GM12878 (cell line): ENCODE measurements around the gene MSI2.

Source experiments
- BCL11A ChIP-seq: IDR thresholded peaks from 2 replicates; pipeline ENCODE4 v1.6.1; 2011; ENCODE audit warnings: low read depth, low read length
- BHLHE40 ChIP-seq, 2 experiments: fragments of 450-650 bp in 1 of 2; IDR thresholded peaks; 2 replicates each; pipeline ENCODE4 v1.6.1; 2011 to 2017; ENCODE audit warnings: low read depth in 2 of 2, borderline replicate concordance in 1 of 2, improper control_type of control experiment in 1 of 2, low read length in 1 of 2, mild to moderate bottlenecking in 1 of 2
- GABPA ChIP-seq: IDR thresholded peaks from 2 replicates; pipeline ENCODE4 v1.6.1; 2014; ENCODE audit warnings: antibody characterized with exemption, low read depth, mild to moderate bottlenecking, inconsistent platforms
- HCFC1 ChIP-seq: fragments of 150-350 bp; IDR thresholded peaks from 2 replicates; pipeline ENCODE4 v1.6.1; 2014; ENCODE audit warnings: low read length
- NFXL1 ChIP-seq: fragments of 450-650 bp; IDR thresholded peaks from 2 replicates; pipeline ENCODE4 v1.6.1; 2017; ENCODE audit warnings: antibody characterized with exemption, mild to moderate bottlenecking, borderline replicate concordance
- NKRF ChIP-seq: fragments of 450-650 bp; conservative IDR thresholded peaks from 2 replicates; pipeline ENCODE4 v1.6.1; 2017; ENCODE audit warnings: mild to moderate bottlenecking, moderate library complexity
- POLR2A ChIP-seq: IDR thresholded peaks from 2 replicates; pipeline ENCODE4 v1.6.1; 2011; ENCODE audit warnings: low read depth, mild to moderate bottlenecking, low read length
- RAD21 ChIP-seq: IDR thresholded peaks from 2 replicates; pipeline ENCODE4 v1.6.1; 2011; ENCODE audit warnings: mild to moderate bottlenecking, low read depth, low read length, moderate library complexity; ENCODE audit not compliant: insufficient read depth
- TAF1 ChIP-seq: IDR thresholded peaks from 2 replicates; pipeline ENCODE4 v1.6.1; 2011; ENCODE audit warnings: mild to moderate bottlenecking, low read depth, low read length, borderline replicate concordance
- TCF7 ChIP-seq: IDR thresholded peaks from 2 replicates; pipeline ENCODE4 v1.6.1; 2014; ENCODE audit warnings: antibody characterized with exemption, borderline replicate concordance
- ZBTB40 ChIP-seq: fragments of 450-650 bp; IDR thresholded peaks from 2 replicates; pipeline ENCODE4 v1.6.1; 2016; ENCODE audit warnings: mild to moderate bottlenecking, moderate library complexity, borderline replicate concordance
- ZNF217 ChIP-seq: fragments of 450-650 bp; IDR thresholded peaks from 2 replicates; pipeline ENCODE4 v1.6.1; 2017; ENCODE audit warnings: antibody characterized with exemption, mild to moderate bottlenecking
- ZNF274 ChIP-seq: IDR thresholded peaks from one replicate; pipeline ENCODE4 v1.8.0; 2011; ENCODE audit not compliant: insufficient read length, insufficient read depth

- TF ChIP-seq ZNF217 (no peak), POLR2A (no peak), GABPA (no peak), TAF1 (no peak), BCL11A (no peak), RAD21 (no peak), ZBTB40 (no peak), ZNF274 (no peak), BHLHE40 (IDR thresholded peaks at IDR 0.05; ENCODE audit: borderline replicate concordance in 1 of 2, low read depth in 2 of 2, low read length in 1 of 2) (no peak), HCFC1 (no peak), NFXL1 (no peak), NKRF (no peak), TCF7 (no peak)
Measured at GRCh38 chr17:57669671-57670529, 413.6 kb downstream of the MSI2 start.
